DND-41 (cell line): ENCODE measurements around the gene CCL17.

Experiments
- ATAC-seq: fragments of 200-7000 bp; cut with Tn5 transposase; 3 replicates; pipeline ENCODE4 v1.9.1; 2021; ENCODE audit warnings: low read depth; ENCODE audit not compliant: insufficient read depth
- DNase-seq: peaks from one replicate; pipeline ENCODE4 v3.0.0-alpha.2; 2020
- H2AFZ ChIP-seq: 2 replicates; pipeline ENCODE4 v1.6.0; 2012; ENCODE audit warnings: low read depth, low read length
- H3K27ac ChIP-seq: 2 replicates; pipeline ENCODE4 v1.5.1; 2012; ENCODE audit warnings: low read length, inconsistent platforms
- H3K27me3 ChIP-seq: fragments of 200-600 bp; sonication (generic); 2 replicates; pipeline ENCODE4 v1.6.0; 2012; ENCODE audit warnings: low read length, mild to moderate bottlenecking, inconsistent platforms; ENCODE audit not compliant: insufficient read depth, poor library complexity
- H3K36me3 ChIP-seq: 2 replicates; pipeline ENCODE4 v1.5.1; 2012; ENCODE audit warnings: low read length, inconsistent platforms; ENCODE audit not compliant: insufficient read depth
- H3K4me1 ChIP-seq: 2 replicates; pipeline ENCODE4 v1.5.1; 2012; ENCODE audit warnings: mild to moderate bottlenecking, low read length; ENCODE audit not compliant: insufficient read depth
- H3K4me2 ChIP-seq: 2 replicates; pipeline ENCODE4 v1.6.0; 2012; ENCODE audit warnings: mild to moderate bottlenecking, moderate library complexity, low read length, inconsistent platforms; ENCODE audit not compliant: insufficient read depth
- H3K4me3 ChIP-seq, 2 experiments: fragments of 200-600 bp in 1 of 2; shearing (Covaris generic) in 1 of 2; 2 replicates each; pipeline ENCODE4 v1.5.1; 2012 to 2016; ENCODE audit warnings: inconsistent platforms in 2 of 2, low read length in 2 of 2, mild to moderate bottlenecking in 2 of 2, low read depth in 1 of 2, moderate library complexity in 1 of 2
- H3K79me2 ChIP-seq: 2 replicates; pipeline ENCODE4 v1.6.0; 2012; ENCODE audit warnings: low read length, inconsistent platforms; ENCODE audit not compliant: insufficient read depth
- H3K9ac ChIP-seq: 2 replicates; pipeline ENCODE4 v1.6.0; 2012; ENCODE audit warnings: low read depth, mild to moderate bottlenecking, inconsistent platforms, low read length, moderate library complexity
- H3K9me3 ChIP-seq: 2 replicates; pipeline ENCODE4 v1.5.1; 2012; ENCODE audit warnings: low read length, moderate library complexity, mild to moderate bottlenecking, inconsistent platforms; ENCODE audit not compliant: insufficient read depth, severe bottlenecking
- H4K20me1 ChIP-seq: 2 replicates; pipeline ENCODE4 v1.6.0; 2012; ENCODE audit warnings: low read length; ENCODE audit not compliant: insufficient read depth
- CTCF ChIP-seq: IDR thresholded peaks from 2 replicates; pipeline ENCODE4 v1.5.1; 2012; ENCODE audit warnings: borderline replicate concordance, low read length, moderate library complexity, mild to moderate bottlenecking; ENCODE audit not compliant: poor library complexity, severe bottlenecking; ENCODE audit errors: extremely low read depth
- EZH2 ChIP-seq: IDR thresholded peaks from 3 replicates; pipeline ENCODE4 v1.6.1; 2012; ENCODE audit warnings: borderline replicate concordance, low read depth, mild to moderate bottlenecking, moderate library complexity, low read length, inconsistent platforms; ENCODE audit not compliant: severe bottlenecking

Gene CCL17

GRCh38 chr16:57409065-57409464, 4.5 kb downstream of the CCL17 start:
- TF ChIP-seq CTCF = no peak
- no peak for TF ChIP-seq EZH2
- no peak for DNase-seq
- H3K27me3 ChIP-seq = no peaks in the 10 kb centered on the region

GRCh38 chr16:57409870-57410587, 5.5 kb downstream of the CCL17 start:
- Histone ChIP-seq H3K9me3 (no peaks in the 10 kb centered on the region), H4K20me1 (no peaks in the 10 kb centered on the region), H3K27ac (no peak overlapping the region), H2AFZ (no peak overlapping the region), H3K4me2 (no peak overlapping the region), H3K9ac (no peak overlapping the region), H3K79me2 (no peaks in the 10 kb centered on the region), H3K4me1 (no peaks in the 10 kb centered on the region), H3K4me3 (no peak overlapping the region), H3K27me3 (no peaks in the 10 kb centered on the region), H3K36me3 (no peaks in the 10 kb centered on the region)
- TF ChIP-seq CTCF = no peak
- TF ChIP-seq EZH2 = no peak
- no peak for ATAC-seq
- DNase-seq = no peak

More at GRCh38 chr16:57409065-57409464, 4.5 kb downstream of the CCL17 start:
- Histone ChIP-seq H4K20me1 (no peaks in the 10 kb centered on the region), H3K4me2 (no peak overlapping the region), H2AFZ (no peak overlapping the region), H3K4me3 (no peak overlapping the region), H3K9me3 (no peaks in the 10 kb centered on the region), H3K79me2 (no peaks in the 10 kb centered on the region), H3K4me1 (no peaks in the 10 kb centered on the region), H3K36me3 (no peaks in the 10 kb centered on the region), H3K27ac (no peak overlapping the region), H3K9ac (no peak overlapping the region)
- no peak for ATAC-seq

GRCh38 chr16:57411362-57411976, 6.9 kb downstream of the CCL17 start:
- TF ChIP-seq CTCF (no peak), EZH2 (no peak)
- Histone ChIP-seq H3K9ac (no peak overlapping the region), H3K4me3 (no peak overlapping the region), H3K79me2 (no peaks in the 10 kb centered on the region), H3K4me1 (no peaks in the 10 kb centered on the region), H3K27ac (no peak overlapping the region), H3K27me3 (no peaks in the 10 kb centered on the region), H2AFZ (no peak overlapping the region), H3K9me3 (no peaks in the 10 kb centered on the region), H4K20me1 (no peaks in the 10 kb centered on the region), H3K36me3 (no peaks in the 10 kb centered on the region), H3K4me2 (no peak overlapping the region)
- no peak for ATAC-seq
- DNase-seq = no peak
